Spleen (tissue), 11 donors: ENCODE measurements around the gene CRK. TPM values are rescaled to one million over a fixed set of nuclear protein-coding genes. Genes with fewer than 3 reads are reported as not detected.
A peak's percentile ranks its signal among the peaks of the same experiment; 100 is the strongest.

ENCODE experiments used
- DNase-seq: peaks from one replicate; pipeline ENCODE4 v3.0.0-alpha.2; 2020
- H3K27ac ChIP-seq, 8 donors: fragments of 200-600 bp; sonication (generic) in 7 of 8; 1 replicate in 4 of 8; 2 replicates in 4 of 8; pipeline versions ENCODE4 v1.5.0 to v1.8.0; 2016 to 2021; ENCODE audit warnings: inconsistent platforms in 4 of 8, mild to moderate bottlenecking in 4 of 8, moderate library complexity in 1 of 8
- H3K27me3 ChIP-seq, 7 donors: fragments of 200-600 bp; sonication (generic) in 6 of 7; replicated peaks in 1 of 7; 1 replicate in 4 of 7; 2 replicates in 3 of 7; pipeline versions ENCODE4 v1.5.0 to v1.8.0; 2016 to 2021; ENCODE audit warnings: inconsistent platforms in 3 of 7, mild to moderate bottlenecking in 1 of 7
- H3K36me3 ChIP-seq, 6 donors: fragments of 200-600 bp; sonication (generic) in 5 of 6; 1 replicate in 4 of 6; 2 replicates in 2 of 6; pipeline versions ENCODE4 v1.5.0 to v1.8.0; 2016 to 2021; ENCODE audit warnings: inconsistent platforms in 2 of 6
- H3K4me1 ChIP-seq, 6 donors: fragments of 200-600 bp; sonication (generic) in 5 of 6; 1 replicate in 3 of 6; 2 replicates in 3 of 6; pipeline versions ENCODE4 v1.5.0 to v1.8.0; 2016 to 2021; ENCODE audit warnings: inconsistent platforms in 3 of 6
- H3K4me3 ChIP-seq, 8 donors: fragments of 200-600 bp; sonication (generic) in 7 of 8; 1 replicate in 4 of 8; 2 replicates in 4 of 8; pipeline versions ENCODE4 v1.5.0 to v1.8.0; 2016 to 2021; ENCODE audit warnings: inconsistent platforms in 4 of 8, mild to moderate bottlenecking in 4 of 8, moderate library complexity in 2 of 8
- H3K9me3 ChIP-seq, 8 donors: fragments of 200-600 bp; sonication (generic) in 7 of 8; 1 replicate in 4 of 8; 2 replicates in 4 of 8; pipeline versions ENCODE4 v1.5.0 to v1.8.0; 2016 to 2021; ENCODE audit warnings: inconsistent platforms in 4 of 8
- CTCF ChIP-seq, 11 experiments: fragments of 200-600 bp in 7 of 11; fragments of 450-650 bp in 4 of 11; sonication (generic) in 4 of 11; IDR thresholded peaks in 8 of 11; conservative IDR thresholded peaks in 3 of 11; 1 replicate in 7 of 11; 2 replicates in 4 of 11; pipeline versions ENCODE4 v1.4.0 to v1.8.0; 2016 to 2021; ENCODE audit warnings: antibody characterized with exemption in 11 of 11, inconsistent platforms in 4 of 11, mild to moderate bottlenecking in 1 of 11
- POLR2A ChIP-seq, 3 donors: fragments of 450-650 bp; IDR thresholded peaks; one replicate each; pipeline ENCODE4 v1.5.1; 2017; ENCODE audit warnings: antibody characterized with exemption in 3 of 3, mild to moderate bottlenecking in 1 of 3
- POLR2AphosphoS5 ChIP-seq, 3 donors: sonication (generic); formaldehyde crosslinking; IDR thresholded peaks; one replicate each; pipeline ENCODE4 v1.5.1; 2017; ENCODE audit warnings: antibody characterized with exemption in 3 of 3
- WGBS, 5 donors: extraction: QIAGEN DNeasy Blood & Tissue Kit in 3 of 5; methylation state at CpG; one replicate each; pipeline versions ENCODE4 v1.1.5 to v1.1.7; 2013 to 2018; 5-methylcytosine and 5-hydroxymethylcytosine counted together
- intact Hi-C: fragments of 100-400 bp; cut with DNase I; formaldehyde crosslinking; loops from one replicate; pipeline ENCODE4 v1.15.0; 2023; ENCODE audit warnings: low total_unique reads
- polyA plus RNA-seq, 3 donors: library from polyadenylated mRNA; stranded (reverse); fragments of 200-250 nt; gene quantifications; one replicate each; pipeline ENCODE4 v1.2.1, GENCODE V29; 2013
- total RNA-seq, 7 donors: library from RNA; depleted of rRNA in 3 of 7; stranded (reverse); fragments of >200 nt in 3 of 7; fragmentation: NEBNext Ultra II Directional in 4 of 7; extraction: Animal tissue kit (Norgen Biotek cat#: 25700) in 4 of 7; gene quantifications; one replicate each; pipeline versions ENCODE4 v1.1.0 to v1.2.1, GENCODE V29; 2016 to 2021
- donor health status: healthy with polysubstance abuse.
- donor health status: DM: no; HTN: no; CAD: no; lungs with moderate emphysema.
- donor health status: DM: no; HTN: no; CAD: no.
- donor health status: Bipolar disorder and iron deficiency.
- donor health status: healthy.
- donor health status: DM: no; HTN: no; CAD: no.
- donor health status: DM: yes; HTN: yes; CAD: no.

CRK gene
- total and polyA plus RNA-seq, 10 donors, result 11.7 to 54.6 (median 43.4) TPM

GRCh38 chr17:1386265-1386664, 69.8 kb downstream of the CRK start:
- intact Hi-C loops, result no loop called here
- no peak overlapping the region for H3K4me3 ChIP-seq
- DNase-seq, result no peak
- peaks cover 60 to 100% (median 98%) of the 10 kb centered on the region in 6 donors for H3K4me1 ChIP-seq
- peak overlapping the region in 4 of 8 donors; percentile 3 to 57 (median 43) for H3K27ac ChIP-seq
- H3K36me3 ChIP-seq, result peaks cover 0 to 23% (median 0%) of the 10 kb centered on the region in 6 donors
- no peaks in the 10 kb centered on the region for H3K27me3 ChIP-seq
- WGBS, 5 donors, result 70 to 88% (median 82%) methylated on average over 2 of the region's 2 CpGs
- no peak for TF ChIP-seq POLR2AphosphoS5 (IDR thresholded peaks at IDR 0.05)
- no peak for TF ChIP-seq CTCF (IDR thresholded peaks at IDR 0.05 in 8 of 11, conservative IDR thresholded peaks at IDR 0.05 in 3 of 11)
- no peak for TF ChIP-seq POLR2A (IDR thresholded peaks at IDR 0.05)
- H3K9me3 ChIP-seq, result no peaks in the 10 kb centered on the region

GRCh38 chr17:1385861-1386260, 70.2 kb downstream of the CRK start:
- WGBS, 5 donors, result 43 to 54% (median 51%) methylated on average over 2 of the region's 2 CpGs
- no peak for DNase-seq
- Histone ChIP-seq H3K27me3 (no peaks in the 10 kb centered on the region), H3K27ac (peak overlapping the region in 2 of 8 donors; percentile 12 to 55), H3K9me3 (no peaks in the 10 kb centered on the region), H3K4me3 (no peak overlapping the region), H3K36me3 (peaks cover 0 to 28% (median 0%) of the 10 kb centered on the region in 6 donors), H3K4me1 (peaks cover 60 to 100% (median 98%) of the 10 kb centered on the region in 6 donors)
- intact Hi-C loops, result no loop called here
- TF ChIP-seq POLR2A (IDR thresholded peaks at IDR 0.05) (no peak), POLR2AphosphoS5 (IDR thresholded peaks at IDR 0.05) (no peak), CTCF (IDR thresholded peaks at IDR 0.05 in 8 of 11, conservative IDR thresholded peaks at IDR 0.05 in 3 of 11) (no peak)

GRCh38 chr17:1384905-1385435, 71.1 kb downstream of the CRK start:
- WGBS, 5 donors, result 5 to 30% (median 21%) methylated on average over 1 of the region's 1 CpG
- DNase-seq, result no peak
- H3K27me3 ChIP-seq, result no peaks in the 10 kb centered on the region
- H3K4me3 ChIP-seq, result no peak overlapping the region
- peak overlapping the region in 1 of 8 donors; percentile 12 for H3K27ac ChIP-seq
- intact Hi-C loops, result no loop called here
- peaks cover 61 to 100% (median 98%) of the 10 kb centered on the region in 6 donors for H3K4me1 ChIP-seq
- H3K36me3 ChIP-seq, result peaks cover 0 to 28% (median 0%) of the 10 kb centered on the region in 6 donors
- no peak for TF ChIP-seq POLR2A (IDR thresholded peaks at IDR 0.05)
- no peak for TF ChIP-seq CTCF (IDR thresholded peaks at IDR 0.05 in 8 of 11, conservative IDR thresholded peaks at IDR 0.05 in 3 of 11)
- no peak for TF ChIP-seq POLR2AphosphoS5 (IDR thresholded peaks at IDR 0.05)
- no peaks in the 10 kb centered on the region for H3K9me3 ChIP-seq

GRCh38 chr17:1379930-1380313, 76.1 kb downstream of the CRK start:
- Histone ChIP-seq H3K4me1 (peaks cover 80 to 100% (median 100%) of the 10 kb centered on the region in 6 donors), H3K9me3 (no peaks in the 10 kb centered on the region), H3K27ac (peak overlapping the region in 6 of 8 donors; percentile 5 to 33 (median 19)), H3K27me3 (no peaks in the 10 kb centered on the region), H3K4me3 (no peak overlapping the region), H3K36me3 (peaks cover 0 to 39% (median 0%) of the 10 kb centered on the region in 6 donors)
- TF ChIP-seq CTCF (IDR thresholded peaks at IDR 0.05 in 8 of 11, conservative IDR thresholded peaks at IDR 0.05 in 3 of 11), result no peak
- TF ChIP-seq POLR2AphosphoS5 (IDR thresholded peaks at IDR 0.05), result no peak
- TF ChIP-seq POLR2A (IDR thresholded peaks at IDR 0.05), result no peak
- DNase-seq, result no peak
- intact Hi-C loops, result no loop called here
- WGBS, 5 donors, result 56 to 76% (median 70%) methylated on average over 10 of the region's 10 CpGs
